GM19035 (cell line): ENCODE results near the gene EXOC3.
A peak's percentile ranks its signal among the peaks of the same experiment; 100 is the strongest.

Experiments used
- ATAC-seq: cut with Tn5 transposase; IDR thresholded peaks from one replicate; pipeline ENCODE4 v1.9.1; 2021; ENCODE audit not compliant: unreplicated experiment

The EXOC3 gene

GRCh38 chr5:425714-426113 is 17.3 kb upstream of the EXOC3 start:
- no peak for ATAC-seq

DNA sequence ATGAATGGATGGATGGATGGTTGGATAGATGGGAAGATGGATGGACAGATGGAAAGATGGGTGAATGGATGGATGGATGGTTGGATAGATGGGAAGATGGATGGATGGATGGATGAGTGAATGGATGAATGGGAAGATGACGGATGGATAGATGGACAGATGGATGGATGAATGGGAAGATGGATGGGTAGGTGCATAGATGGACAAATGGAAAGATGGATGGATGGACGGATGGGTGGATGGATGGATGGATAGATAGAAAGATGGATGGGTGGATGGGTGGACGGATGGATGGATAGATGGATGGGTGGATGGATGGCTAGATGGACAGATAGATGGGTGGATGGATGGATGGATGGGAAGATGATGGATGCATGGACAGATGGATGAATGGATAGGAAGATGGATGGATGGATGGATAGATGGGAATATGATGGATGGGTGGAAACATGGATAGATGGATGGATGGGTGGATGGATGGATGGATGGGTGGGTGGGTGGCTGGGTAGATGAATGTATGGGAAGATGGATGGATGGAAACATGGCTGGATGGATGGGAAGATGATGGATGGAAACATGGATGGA is 16.5 kb upstream of the EXOC3 start:
- ATAC-seq: no peak

DNA sequence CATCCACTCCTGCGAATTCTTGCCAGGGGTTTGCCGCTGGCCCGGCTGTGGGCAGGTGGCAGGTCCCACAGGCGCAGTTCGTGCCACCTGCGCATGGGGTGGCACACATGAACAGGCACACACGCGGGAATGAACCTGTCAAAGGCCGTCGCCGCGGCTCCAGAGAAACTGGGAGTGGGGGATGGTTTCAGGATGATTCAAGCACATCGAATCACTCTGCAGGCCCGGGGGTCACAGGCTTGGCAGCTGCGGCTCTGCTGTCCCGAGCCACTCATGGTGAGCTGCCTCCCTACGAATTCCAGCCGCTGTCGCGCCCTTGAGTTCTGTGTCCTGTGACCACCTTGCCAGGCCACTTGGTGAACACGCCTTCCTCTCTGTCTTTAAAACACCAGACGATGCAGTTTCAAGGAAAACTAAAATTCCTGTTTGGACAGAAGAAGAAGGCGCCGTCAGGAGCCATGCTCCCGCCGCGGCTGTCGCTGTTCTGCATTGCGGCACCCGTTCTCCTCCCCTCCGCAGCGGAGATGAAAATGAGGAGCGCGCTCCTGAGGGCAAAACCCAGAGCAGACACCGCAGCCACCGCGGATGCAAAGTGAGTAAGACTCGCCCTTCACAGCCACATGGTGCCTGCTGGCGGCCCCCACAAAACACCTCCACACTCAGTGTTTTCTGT is 15.4 kb upstream of the EXOC3 start:
- ATAC-seq: no peak

DNA sequence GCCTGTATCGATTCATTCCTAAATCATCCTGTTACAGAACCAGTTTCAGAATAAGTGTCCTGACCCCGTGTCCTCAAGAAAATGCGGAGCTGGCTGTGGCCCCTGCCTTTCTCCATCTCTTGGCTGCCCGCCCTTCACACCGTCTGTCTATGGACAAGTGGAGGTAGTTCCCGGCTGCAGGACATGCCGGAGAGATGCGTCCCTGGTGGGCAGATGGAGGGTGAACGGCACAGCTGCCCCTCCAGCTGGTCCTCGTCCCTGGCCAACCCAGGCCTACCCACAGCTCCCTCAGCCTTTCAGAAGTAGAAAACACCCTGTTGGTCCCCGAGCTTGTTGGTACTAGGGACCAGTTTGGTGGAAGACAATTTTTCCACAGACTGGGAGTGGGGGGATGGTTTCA is 14.8 kb upstream of the EXOC3 start:
- ATAC-seq: no peak

DNA sequence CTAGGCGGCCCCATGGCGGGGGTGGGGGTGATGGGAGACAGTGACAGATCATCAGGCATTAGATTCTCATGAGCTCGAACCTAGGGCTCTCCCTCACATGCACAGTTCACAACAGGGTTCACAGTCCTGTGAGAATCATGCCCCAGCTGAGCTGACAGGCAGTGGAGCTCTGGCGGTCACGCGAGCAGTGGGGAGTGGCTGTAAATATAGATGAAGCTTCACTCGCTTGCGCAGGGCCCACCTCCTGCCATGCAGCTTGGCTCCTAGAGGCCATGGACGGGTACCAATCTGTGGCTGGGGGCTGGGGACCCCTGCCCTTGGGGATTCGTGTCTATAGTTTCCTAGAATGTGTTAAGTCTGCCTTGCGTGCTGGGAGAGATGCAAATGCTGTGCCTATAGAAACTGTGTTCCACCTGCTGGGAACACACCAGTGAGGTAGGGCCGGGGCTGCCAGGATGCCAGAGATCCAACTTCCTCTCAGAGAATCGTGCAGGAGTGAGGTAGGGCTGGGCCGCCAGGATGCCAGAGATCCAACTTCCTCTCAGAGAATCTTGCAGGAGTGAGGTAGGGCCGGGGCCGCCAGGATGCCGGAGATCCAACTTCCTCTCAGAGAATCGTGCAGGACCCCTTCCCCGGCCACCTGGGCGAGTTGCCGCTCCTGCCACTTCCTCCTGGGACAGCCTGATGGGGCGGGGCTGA is 14.1 kb upstream of the EXOC3 start:
- no peak for ATAC-seq

DNA sequence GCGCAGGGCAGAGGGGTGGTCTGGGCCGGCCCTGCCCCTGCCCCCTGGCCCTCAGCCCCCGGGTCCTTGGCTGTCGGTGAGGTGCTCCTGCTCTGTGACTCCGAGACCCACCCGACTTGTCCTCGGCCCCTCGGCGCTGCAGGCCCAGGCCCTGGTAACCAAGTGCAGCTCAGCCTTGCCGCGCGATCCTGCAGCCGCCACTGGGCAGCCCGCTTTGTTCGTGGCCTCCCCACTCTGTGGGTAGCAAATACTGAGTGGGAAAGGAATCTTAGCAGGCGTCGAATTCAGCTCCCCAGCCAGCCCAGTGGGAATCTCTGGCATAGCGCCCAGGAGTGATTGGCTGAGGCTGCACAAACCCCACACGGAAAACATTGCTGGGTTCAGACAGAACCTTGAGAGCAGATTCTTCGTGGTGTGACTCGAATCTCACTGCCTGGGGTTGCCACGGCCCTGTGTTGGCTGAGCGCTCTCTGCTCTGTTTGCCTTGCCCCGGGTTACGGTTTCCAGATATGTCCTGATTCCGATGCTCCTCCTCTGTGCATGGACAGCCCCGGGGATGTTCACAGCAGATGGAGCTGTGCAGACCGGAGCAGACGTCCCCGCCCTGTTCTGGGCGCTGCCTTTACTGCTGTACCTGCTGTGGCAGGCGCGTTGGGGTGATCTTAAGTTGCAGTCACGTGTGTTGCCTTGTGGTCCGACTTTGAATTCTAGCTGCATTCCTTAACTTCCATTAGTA is 13.4 kb upstream of the EXOC3 start:
- ATAC-seq: no peak

GRCh38 chr5:430214-430925 is 12.6 kb upstream of the EXOC3 start:
- ATAC-seq: peak; percentile 20

DNA sequence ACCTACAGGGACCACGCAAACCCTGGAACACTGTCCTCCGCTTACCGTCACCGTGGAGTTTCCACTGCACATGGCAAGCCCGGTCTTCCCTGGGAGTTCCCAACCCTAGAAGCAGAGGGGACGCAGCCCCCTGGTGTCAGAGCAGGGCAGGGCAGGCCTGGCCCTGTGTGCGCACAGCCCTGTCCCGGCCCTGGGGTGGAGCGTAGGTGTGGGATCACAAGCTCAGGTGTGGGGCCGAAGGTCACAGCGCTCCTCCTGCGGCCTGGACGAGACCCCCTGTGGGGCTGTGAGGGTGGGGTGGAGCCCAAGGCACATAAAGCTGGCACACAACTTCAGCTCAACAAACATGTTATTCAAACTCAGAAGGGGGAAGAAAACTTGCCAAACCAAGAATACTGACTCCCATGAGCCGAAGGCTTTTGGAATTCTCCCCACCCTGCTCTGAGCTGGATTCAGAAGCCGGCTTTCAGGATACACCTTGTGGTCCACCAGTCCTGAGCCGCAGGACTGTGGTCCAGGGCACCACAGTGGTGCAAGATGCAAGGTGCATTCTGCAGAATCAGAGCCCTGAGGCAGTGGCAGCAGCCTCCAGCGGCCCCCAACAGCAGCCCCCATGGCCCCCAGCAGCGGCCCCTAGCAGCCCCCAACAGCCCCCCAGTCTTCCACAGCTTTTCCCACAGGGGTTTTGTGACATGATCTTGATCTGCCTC is 11.8 kb upstream of the EXOC3 start:
- peak; percentile 64 for ATAC-seq

DNA sequence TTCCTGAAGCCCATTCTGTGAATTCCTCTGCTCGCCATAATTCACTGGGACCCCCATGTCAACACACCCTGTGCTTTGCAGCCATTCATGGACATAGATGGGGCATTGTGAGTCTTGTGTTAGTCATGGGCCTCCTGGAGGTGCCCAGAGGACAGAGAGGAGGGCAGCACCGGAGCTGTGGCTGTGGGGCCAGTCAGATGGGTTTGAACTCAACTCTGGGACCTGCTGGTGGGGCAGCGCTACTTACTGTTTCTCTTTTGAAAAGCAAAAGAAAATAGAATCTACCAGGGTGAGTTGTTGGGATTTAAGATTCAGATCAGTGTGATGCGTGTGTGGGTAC is 11.3 kb upstream of the EXOC3 start:
- ATAC-seq: no peak

DNA sequence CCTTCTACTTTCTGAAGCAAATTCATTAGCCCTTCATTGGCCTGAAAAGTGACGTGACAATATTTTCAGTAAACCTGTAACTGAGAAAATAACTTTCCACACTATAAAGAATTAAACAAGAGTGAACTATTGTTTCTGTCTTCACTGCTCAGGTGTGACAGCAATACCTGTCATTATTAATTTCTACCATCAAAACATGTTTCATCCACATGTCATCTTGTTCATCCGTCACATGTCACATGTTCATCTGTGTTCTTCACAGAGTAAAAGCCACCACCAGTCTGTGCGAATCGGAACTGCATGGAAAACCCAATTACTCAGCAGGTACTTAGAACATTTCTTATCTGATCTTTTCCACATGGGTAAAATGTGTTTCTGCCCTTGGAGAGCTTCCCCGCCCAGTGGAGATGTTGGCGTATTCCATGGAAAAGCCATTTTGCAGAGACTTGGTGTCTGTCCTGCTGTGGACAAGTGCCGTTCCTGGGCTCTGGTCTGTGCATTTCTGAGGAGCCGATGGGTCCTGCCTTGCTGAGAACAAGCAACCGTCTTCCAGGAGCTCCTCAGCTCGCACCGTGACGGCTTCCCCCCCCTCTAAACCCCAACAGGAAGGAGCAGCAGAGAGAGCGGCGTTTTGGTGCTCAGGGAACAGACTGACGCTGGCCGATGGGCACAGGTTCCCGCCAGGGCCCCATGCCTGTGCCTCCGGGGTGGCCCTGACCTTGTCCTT is 10.6 kb upstream of the EXOC3 start:
- ATAC-seq: no peak

GRCh38 chr5:432928-433791 is 9.8 kb upstream of the EXOC3 start:
- ATAC-seq: no peak

DNA sequence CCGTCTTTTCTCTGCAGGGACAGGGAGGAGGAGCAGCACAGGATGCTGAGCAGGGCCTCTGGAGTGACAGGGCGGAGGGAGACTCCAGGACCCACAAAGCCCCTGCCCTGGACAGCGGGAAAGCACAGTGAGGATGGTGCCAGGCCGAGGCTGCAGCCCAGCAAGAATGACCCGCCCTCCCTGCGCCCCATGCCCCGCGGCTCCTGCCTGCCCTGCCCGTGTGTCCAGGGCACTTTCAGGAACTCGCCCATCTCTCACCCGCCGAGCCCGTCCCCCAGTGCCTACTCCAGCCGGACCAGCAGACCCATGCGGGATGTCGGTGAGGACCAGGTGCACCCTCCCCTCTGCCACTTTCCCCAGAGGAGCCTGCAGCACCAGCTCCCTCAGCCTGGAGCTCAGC is 9.1 kb upstream of the EXOC3 start:
- ATAC-seq: no peak

DNA sequence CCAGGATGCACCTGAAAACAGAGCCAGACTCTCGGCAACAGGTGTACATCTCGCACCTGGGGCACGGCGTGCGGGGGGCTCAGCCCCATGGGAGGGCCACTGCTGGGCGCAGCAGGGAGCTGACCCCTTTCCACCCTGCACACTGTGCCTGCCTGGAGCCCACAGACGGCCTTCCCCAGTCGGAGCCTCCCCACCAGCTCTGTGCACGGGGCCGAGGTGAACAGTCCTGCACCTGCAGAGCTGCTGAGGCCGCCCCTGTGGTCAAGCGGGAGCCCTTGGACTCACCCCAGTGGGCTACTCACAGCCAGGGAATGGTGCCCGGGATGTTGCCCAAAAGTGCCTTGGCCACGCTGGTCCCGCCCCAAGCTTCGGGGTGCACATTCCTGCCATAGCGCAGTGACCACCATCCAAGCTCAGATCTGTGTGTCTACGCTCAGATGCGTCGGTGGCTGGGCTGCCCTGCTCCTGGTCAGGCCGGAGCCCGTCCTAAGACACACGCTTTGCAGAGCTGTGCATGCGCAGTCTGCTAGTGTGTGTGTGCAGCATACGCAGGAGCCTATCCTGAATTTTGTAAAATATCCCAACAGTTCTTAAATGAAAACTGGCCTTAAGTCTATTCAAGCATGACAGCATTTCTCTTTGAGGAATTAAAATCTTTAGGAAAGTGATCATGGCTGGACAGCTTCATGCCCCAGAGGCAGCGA is 8.4 kb upstream of the EXOC3 start:
- ATAC-seq: no peak

DNA sequence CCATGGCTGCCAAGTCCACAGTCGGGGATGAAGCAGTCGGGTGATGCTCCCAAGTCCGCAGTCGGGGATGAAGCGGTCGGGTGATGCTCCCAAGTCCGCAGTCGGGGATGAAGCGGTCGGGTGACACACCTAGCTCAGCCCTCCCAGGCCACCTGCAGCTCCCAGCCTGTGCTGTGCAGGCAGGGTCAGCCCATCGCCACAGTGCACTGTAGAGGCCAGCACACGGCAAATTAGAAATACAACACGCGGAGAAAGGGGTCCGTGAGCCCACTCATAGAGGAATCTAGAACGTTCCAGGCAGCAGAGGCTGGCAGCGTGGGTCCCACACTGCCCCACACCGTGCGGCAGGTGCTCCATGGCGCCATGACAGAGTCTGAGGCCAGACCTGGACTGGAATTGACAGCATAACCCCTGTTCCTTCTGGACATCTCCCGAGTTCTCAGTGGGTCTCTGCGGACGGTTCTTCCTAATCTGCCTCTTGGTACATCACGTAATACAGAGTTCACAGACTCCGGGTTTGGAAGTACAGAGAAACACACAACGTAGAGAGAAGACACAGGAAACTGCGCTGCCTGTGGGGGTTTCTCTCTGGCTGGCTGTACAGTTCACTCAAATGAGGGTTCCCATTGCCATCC is 7.7 kb upstream of the EXOC3 start:
- no peak for ATAC-seq

DNA sequence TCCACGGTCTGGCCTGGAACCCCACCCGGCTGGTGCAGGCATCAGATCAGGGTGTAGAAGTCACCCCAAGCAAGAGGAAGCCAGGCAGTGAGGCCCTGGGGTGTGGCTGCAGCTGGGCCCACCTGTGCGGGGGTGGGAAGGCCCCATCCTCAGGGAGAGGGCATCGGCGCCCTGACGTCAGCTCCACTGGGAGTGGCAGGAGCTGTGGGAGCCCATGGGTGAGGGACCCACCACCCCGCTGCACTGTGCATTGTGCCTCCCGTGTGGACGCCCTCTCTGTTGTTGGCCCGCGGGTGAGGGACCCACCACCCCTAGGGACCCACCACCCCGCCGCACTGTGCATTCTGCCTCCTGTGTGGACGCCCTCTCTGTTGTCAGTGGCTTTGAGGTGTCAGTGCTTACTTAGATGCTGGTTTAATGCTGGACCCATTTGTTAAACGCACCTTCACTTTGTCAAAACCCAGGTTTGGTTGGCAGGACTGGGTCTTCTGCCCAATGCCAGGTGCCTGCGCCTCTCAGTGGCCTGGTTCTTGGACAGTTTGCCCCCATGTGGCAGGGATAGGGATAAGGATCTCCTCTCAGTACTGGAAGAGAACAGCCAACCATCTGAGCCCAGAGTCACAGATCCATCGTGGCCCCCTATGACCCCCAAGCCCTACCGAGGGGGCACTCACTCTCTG is 6.9 kb upstream of the EXOC3 start:
- ATAC-seq: no peak

- ATAC-seq: no peak
Observed at GRCh38 chr5:436641-436975, 6.4 kb upstream of the EXOC3 start.

GRCh38 chr5:437281-437771 is 5.7 kb upstream of the EXOC3 start:
- ATAC-seq: no peak
